ENCODE data around the gene CRYAA.

GRCh38 chr21:43208561-43209332, 39.9 kb downstream of the CRYAA start:
- TF ChIP-seq POLR2A (IDR thresholded peaks at IDR 0.05; ENCODE audit: low read length) (no peak), MYC (IDR thresholded peaks at IDR 0.05; ENCODE audit: borderline replicate concordance, low read length) (no peak), CTCF (IDR thresholded peaks at IDR 0.05) (no peak)

Measured in A549 (cell line).